ENCODE data around the gene SERPINA6. TPM values are rescaled to one million over a fixed set of nuclear protein-coding genes. Genes with fewer than 3 reads are reported as not detected.

Gene SERPINA6
- total and polyA plus RNA-seq, 9 donors: 0.18 to 15.4 (median 0.56) TPM; not detected in 4

DNA sequence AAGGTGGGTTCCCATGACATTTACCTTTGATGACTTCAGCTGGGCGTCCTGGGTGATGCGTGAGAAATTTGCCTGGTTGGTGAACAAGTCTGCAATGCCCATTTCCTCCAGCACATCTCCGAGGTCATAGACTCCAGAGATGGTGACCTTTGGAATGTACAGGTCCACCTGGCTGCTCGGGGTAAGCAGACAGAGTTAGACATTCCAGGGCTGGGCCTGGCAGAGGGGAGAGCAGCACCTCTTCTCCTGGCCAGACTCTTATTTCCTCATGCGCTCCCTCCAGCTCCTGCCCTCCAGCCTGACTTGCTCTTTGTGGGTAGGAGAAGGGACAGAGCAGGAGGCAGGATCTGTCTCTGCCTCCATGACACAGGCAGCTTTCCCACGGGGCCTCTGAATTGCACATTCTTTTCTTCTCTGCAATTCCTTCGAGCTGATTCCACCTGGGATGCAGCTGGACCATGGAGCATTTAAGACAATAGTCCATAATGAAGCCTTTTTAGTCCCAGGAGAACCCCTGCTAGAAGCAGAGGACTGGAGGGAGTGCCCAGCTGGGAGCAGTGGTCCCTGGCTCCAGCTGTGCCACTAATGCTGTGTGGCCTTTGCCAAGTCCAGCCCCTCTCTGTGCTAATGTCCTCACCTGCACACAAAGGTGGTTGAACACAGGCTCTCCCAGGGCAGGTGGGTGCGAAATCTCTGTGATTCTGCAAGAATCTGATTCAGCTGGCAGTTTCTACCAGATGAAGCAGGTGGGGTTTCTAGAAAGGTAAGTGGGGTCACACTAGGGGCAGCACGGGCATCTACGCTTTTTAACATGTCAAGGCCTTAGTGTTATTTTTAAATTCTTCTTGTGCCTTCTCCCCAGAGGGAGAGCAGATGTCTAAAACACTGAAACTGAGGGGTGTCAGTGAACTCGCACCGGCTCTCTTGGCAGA, 16.8 kb downstream of the SERPINA6 start:
- H3K36me3 ChIP-seq: no peaks in the 10 kb centered on the region
- intact Hi-C loops (cut with DNase I): no loop called here
- DNase-seq: no peak
- no peak overlapping the region for H3K4me3 ChIP-seq
- no peaks in the 10 kb centered on the region for H3K4me1 ChIP-seq (ENCODE audit: insufficient read depth)
- H3K27me3 ChIP-seq: no peaks in the 10 kb centered on the region
- TF ChIP-seq, protein P1, sequence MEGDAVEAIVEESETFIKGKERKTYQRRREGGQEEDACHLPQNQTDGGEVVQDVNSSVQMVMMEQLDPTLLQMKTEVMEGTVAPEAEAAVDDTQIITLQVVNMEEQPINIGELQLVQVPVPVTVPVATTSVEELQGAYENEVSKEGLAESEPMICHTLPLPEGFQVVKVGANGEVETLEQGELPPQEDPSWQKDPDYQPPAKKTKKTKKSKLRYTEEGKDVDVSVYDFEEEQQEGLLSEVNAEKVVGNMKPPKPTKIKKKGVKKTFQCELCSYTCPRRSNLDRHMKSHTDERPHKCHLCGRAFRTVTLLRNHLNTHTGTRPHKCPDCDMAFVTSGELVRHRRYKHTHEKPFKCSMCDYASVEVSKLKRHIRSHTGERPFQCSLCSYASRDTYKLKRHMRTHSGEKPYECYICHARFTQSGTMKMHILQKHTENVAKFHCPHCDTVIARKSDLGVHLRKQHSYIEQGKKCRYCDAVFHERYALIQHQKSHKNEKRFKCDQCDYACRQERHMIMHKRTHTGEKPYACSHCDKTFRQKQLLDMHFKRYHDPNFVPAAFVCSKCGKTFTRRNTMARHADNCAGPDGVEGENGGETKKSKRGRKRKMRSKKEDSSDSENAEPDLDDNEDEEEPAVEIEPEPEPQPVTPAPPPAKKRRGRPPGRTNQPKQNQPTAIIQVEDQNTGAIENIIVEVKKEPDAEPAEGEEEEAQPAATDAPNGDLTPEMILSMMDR (IDR thresholded peaks at IDR 0.05): no peak
- no peak for TF ChIP-seq POLR2A (IDR thresholded peaks at IDR 0.05)
- no peak for TF ChIP-seq EP300 (IDR thresholded peaks at IDR 0.05)
- 65 to 72% (median 68%) methylated on average over 12 of the region's 12 CpGs for WGBS, 3 donors
- H3K27ac ChIP-seq: no peak overlapping the region
- H3K9me3 ChIP-seq: no peaks in the 10 kb centered on the region

DNA sequence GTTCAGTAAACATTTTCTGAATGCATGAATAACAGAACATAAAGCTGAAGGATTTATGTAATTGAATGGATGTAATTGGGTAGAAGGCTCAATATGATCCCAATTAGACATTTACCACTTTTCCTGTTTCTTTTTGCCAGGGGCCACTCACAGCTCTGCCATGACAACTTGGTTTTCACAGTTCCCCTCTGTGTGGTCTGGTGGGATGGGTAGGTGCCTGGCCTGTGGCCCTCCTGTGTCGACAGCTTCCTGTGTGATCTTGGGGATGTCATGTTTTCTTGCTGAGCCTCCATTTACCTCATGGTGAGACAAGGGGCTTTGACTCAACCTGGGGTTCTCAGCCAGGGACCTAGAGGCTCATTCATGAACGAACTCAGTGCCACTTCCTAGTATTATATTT, 17.5 kb downstream of the SERPINA6 start:
- WGBS, 3 donors: 68 to 80% (median 78%) methylated on average over 2 of the region's 2 CpGs
- no peak for DNase-seq
- Histone ChIP-seq H3K4me3 (no peak overlapping the region), H3K4me1 (ENCODE audit: insufficient read depth) (no peaks in the 10 kb centered on the region), H3K27me3 (no peaks in the 10 kb centered on the region), H3K36me3 (no peaks in the 10 kb centered on the region), H3K27ac (no peak overlapping the region), H3K9me3 (no peaks in the 10 kb centered on the region)
- intact Hi-C loops (cut with DNase I): no loop called here
- TF ChIP-seq POLR2A (IDR thresholded peaks at IDR 0.05) (no peak), EP300 (IDR thresholded peaks at IDR 0.05) (no peak)
- TF ChIP-seq, protein P1 (IDR thresholded peaks at IDR 0.05): no peak

DNA sequence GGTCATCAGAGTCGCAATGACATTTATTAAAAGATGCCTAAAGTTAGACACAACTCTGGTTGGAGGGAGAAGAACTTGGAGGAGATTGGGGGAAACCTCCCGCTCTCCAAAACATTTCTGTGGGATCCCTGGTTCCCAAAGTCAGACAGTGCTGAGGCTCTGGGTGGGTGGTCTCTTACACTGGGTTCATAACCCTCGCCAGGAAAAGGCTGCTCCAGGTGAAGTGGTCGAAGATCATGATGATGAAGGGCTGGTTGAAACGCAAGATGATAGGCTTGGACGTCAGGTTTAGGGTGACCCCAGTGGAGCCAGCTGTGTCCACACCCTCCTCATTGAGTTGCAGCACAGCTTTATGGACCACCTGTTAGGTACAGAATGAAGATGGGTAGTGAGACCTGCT, 18.9 kb downstream of the SERPINA6 start:
- H3K27ac ChIP-seq: no peak overlapping the region

DNA sequence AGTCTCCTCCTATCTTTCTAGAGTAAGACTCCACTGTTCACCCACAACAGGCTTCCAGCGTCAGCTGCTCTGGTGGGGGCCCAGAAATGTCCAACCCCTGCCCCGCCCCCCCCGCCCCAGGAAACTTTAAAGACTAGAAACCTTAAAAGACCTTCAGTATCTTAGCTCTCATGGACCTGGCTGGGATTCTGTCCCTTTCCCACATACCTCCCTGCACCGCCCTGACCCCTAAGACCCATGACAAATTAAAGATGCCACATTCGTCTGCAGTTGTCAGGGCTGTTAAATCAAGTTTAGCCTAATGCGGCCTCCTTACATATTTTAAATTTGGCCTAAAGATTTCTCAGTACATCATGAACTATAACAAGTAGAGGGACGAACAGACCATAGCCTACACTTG, 20.0 kb downstream of the SERPINA6 start:
- DNase-seq: no peak
- Histone ChIP-seq H3K4me3 (no peak overlapping the region), H3K9me3 (no peaks in the 10 kb centered on the region)

More for the DNA sequence above, 18.9 kb downstream of the SERPINA6 start:
- Histone ChIP-seq H3K4me1 (ENCODE audit: insufficient read depth) (no peaks in the 10 kb centered on the region), H3K9me3 (no peaks in the 10 kb centered on the region), H3K27me3 (no peaks in the 10 kb centered on the region), H3K36me3 (no peaks in the 10 kb centered on the region), H3K4me3 (no peak overlapping the region)
- intact Hi-C loops (cut with DNase I): no loop called here
- DNase-seq: no peak
- WGBS, 3 donors: 84 to 92% (median 88%) methylated on average over 6 of the region's 6 CpGs
- TF ChIP-seq, protein P1 (IDR thresholded peaks at IDR 0.05): no peak
- TF ChIP-seq EP300 (IDR thresholded peaks at IDR 0.05) (no peak), POLR2A (IDR thresholded peaks at IDR 0.05) (no peak)

More for the DNA sequence above, 20.0 kb downstream of the SERPINA6 start:
- H3K36me3 ChIP-seq: no peaks in the 10 kb centered on the region
- 67 to 72% (median 68%) methylated on average over 7 of the region's 7 CpGs for WGBS, 3 donors
- TF ChIP-seq POLR2A (IDR thresholded peaks at IDR 0.05) (no peak), EP300 (IDR thresholded peaks at IDR 0.05) (no peak)
- TF ChIP-seq, protein P1 (IDR thresholded peaks at IDR 0.05): no peak
- intact Hi-C loops (cut with DNase I): no loop called here
- H3K27ac ChIP-seq: no peak overlapping the region
- H3K4me1 ChIP-seq (ENCODE audit: insufficient read depth): no peaks in the 10 kb centered on the region
- no peaks in the 10 kb centered on the region for H3K27me3 ChIP-seq

Data from ovary (tissue), 9 donors.